Measurements from ENCODE around the gene TMEM72.

- no peak for TF ChIP-seq POLR2A (IDR thresholded peaks at IDR 0.05; ENCODE audit: low read length)
- no peak for TF ChIP-seq GATA1 (IDR thresholded peaks at IDR 0.05; ENCODE audit: low read depth, low read length)
These were observed 3.6 kb upstream of the TMEM72 start for GRCh38 chr10:44907556-44907955.

Data from erythroblast (primary cell).